H1 (cell line): ENCODE results near the gene STK11. TPM values are rescaled to one million over a fixed set of nuclear protein-coding genes. Genes with fewer than 3 reads are reported as not detected.

Experiments used
- BACH1 ChIP-seq: IDR thresholded peaks from 2 replicates; pipeline ENCODE4 v1.6.1; 2012; ENCODE audit warnings: low read length, improper control_type of control experiment
- BCL11A ChIP-seq, 2 experiments: IDR thresholded peaks; one replicate each; pipeline ENCODE4 v1.6.1; 2011; ENCODE audit warnings: low read depth in 2 of 2, low read length in 2 of 2, mild to moderate bottlenecking in 2 of 2
- CHD2 ChIP-seq: IDR thresholded peaks from 2 replicates; pipeline ENCODE4 v1.6.1; 2012; ENCODE audit warnings: low read length, improper control_type of control experiment
- CREB1 ChIP-seq: IDR thresholded peaks from 2 replicates; pipeline ENCODE4 v1.6.1; 2012; ENCODE audit warnings: inconsistent platforms
- CTCF ChIP-seq, 3 experiments: IDR thresholded peaks; 1 replicate in 2 of 3; 2 replicates in 1 of 3; pipeline versions ENCODE4 v1.5.1 to v1.6.1; 2011; ENCODE audit warnings: low read length in 3 of 3, mild to moderate bottlenecking in 3 of 3, inconsistent platforms in 2 of 3, low read depth in 1 of 3, moderate library complexity in 1 of 3; ENCODE audit not compliant: insufficient read depth in 1 of 3; ENCODE audit errors: control extremely low read depth in 1 of 3
- EGR1 ChIP-seq: IDR thresholded peaks from 2 replicates; pipeline ENCODE4 v1.6.1; 2011; ENCODE audit warnings: low read depth, low read length, borderline replicate concordance
- KDM4A ChIP-seq: IDR thresholded peaks from one replicate; pipeline ENCODE4 v1.7.1; 2012; ENCODE audit warnings: low read depth, mild to moderate bottlenecking, moderate library complexity, low read length, inconsistent platforms; ENCODE audit not compliant: severe bottlenecking
- KDM5A ChIP-seq: fragments of 200-600 bp; IDR thresholded peaks from 2 replicates; pipeline ENCODE4 v1.7.1; 2012; ENCODE audit warnings: mild to moderate bottlenecking, low read length, inconsistent platforms, mixed read lengths
- MAX ChIP-seq: IDR thresholded peaks from 2 replicates; pipeline ENCODE4 v1.6.1; 2012; ENCODE audit warnings: inconsistent platforms
- NRF1 ChIP-seq: IDR thresholded peaks from 2 replicates; pipeline ENCODE4 v1.6.1; 2011; ENCODE audit warnings: mild to moderate bottlenecking, low read depth, low read length, improper control_type of control experiment
- PHF8 ChIP-seq: fragments of 200-600 bp; sonication (generic); conservative IDR thresholded peaks from 2 replicates; pipeline ENCODE4 v1.7.1; 2012; ENCODE audit warnings: low read depth, mild to moderate bottlenecking, inconsistent platforms, low read length, moderate library complexity
- POLR2A ChIP-seq, 2 experiments: IDR thresholded peaks; 1 replicate in 1 of 2; 2 replicates in 1 of 2; pipeline ENCODE4 v1.6.1; 2011; ENCODE audit warnings: low read depth in 2 of 2, low read length in 2 of 2, mild to moderate bottlenecking in 2 of 2; ENCODE audit errors: control extremely low read depth in 1 of 2
- POLR2AphosphoS5 ChIP-seq: IDR thresholded peaks from 2 replicates; pipeline ENCODE4 v1.6.1; 2011; ENCODE audit warnings: low read depth, low read length
- SIN3A ChIP-seq, 2 experiments: IDR thresholded peaks in 1 of 2; conservative IDR thresholded peaks in 1 of 2; 2 replicates each; pipeline ENCODE4 v1.6.1; 2011 to 2012; ENCODE audit warnings: low read length in 2 of 2, improper control_type of control experiment in 1 of 2, low read depth in 1 of 2, mild to moderate bottlenecking in 1 of 2
- SIRT6 ChIP-seq: IDR thresholded peaks from one replicate; pipeline ENCODE4 v1.7.1; 2012; ENCODE audit warnings: low read length, inconsistent platforms
- SP1 ChIP-seq: IDR thresholded peaks from 2 replicates; pipeline ENCODE4 v1.6.1; 2011; ENCODE audit warnings: low read depth, low read length
- SUZ12 ChIP-seq: fragments of 200-600 bp; sonication (generic); IDR thresholded peaks from 2 replicates; pipeline ENCODE4 v1.6.1; 2012; ENCODE audit warnings: mild to moderate bottlenecking, inconsistent platforms, low read length, moderate library complexity, mixed read lengths
- TBP ChIP-seq: IDR thresholded peaks from 2 replicates; pipeline ENCODE4 v1.6.1; 2011; ENCODE audit warnings: low read depth, low read length, improper control_type of control experiment
- TCF12 ChIP-seq: IDR thresholded peaks from 2 replicates; pipeline ENCODE4 v1.6.1; 2011; ENCODE audit warnings: low read depth, mild to moderate bottlenecking, low read length
- USF2 ChIP-seq: IDR thresholded peaks from 2 replicates; pipeline ENCODE4 v1.6.1; 2011; ENCODE audit warnings: low read length, improper control_type of control experiment
- ZNF274 ChIP-seq: IDR thresholded peaks from 2 replicates; pipeline ENCODE4 v1.7.0; 2012; ENCODE audit warnings: low read length, borderline replicate concordance; ENCODE audit errors: extremely low read depth
- polyA plus RNA-seq, 7 experiments: library from polyadenylated mRNA; depleted of rRNA in 3 of 7; stranded (reverse) in 5 of 7; unstranded in 2 of 7; fragments of >200 nt in 5 of 7; fragments of 200-250 nt in 2 of 7; gene quantifications; 1 replicate in 5 of 7; 2 replicates in 1 of 7; 4 replicates in 1 of 7; pipeline versions ENCODE4 v1.2.1 to v1.2.3, GENCODE V29; 2011 to 2013; ENCODE audit warnings: missing spikeins in 2 of 7, mixed read lengths in 2 of 7
- total RNA-seq: library from RNA; stranded (reverse); fragmentation: NEBNext Ultra II Directional; extraction: Animal tissue kit (Norgen Biotek cat#: 25700); gene quantifications from 2 replicates; pipeline ENCODE4 v1.2.1, GENCODE V29; 2021

STK11 gene
- total and polyA plus RNA-seq, 2 of the 8 experiments (the other 6 are each of a cell fraction or from before 2014, with no cell fraction given) = 45.3 to 70.7 TPM

GRCh38 chr19:1275260-1275975 is 69.8 kb downstream of the STK11 start, which contains the start of gene FAM174C (continued):
- TF ChIP-seq USF2 = peak; percentile 99
- TF ChIP-seq BCL11A (IDR thresholded peaks at IDR 0.05; ENCODE audit: low read depth in 2 of 2, low read length in 2 of 2) = no peak
- peak; percentile 65; the same call in 1 of the 2 replicates for TF ChIP-seq MAX
- TF ChIP-seq KDM5A = peak; percentile 34; the same call in 1 of the 2 replicates
- TF ChIP-seq PHF8 = peak; percentile 87
- no peak for TF ChIP-seq SUZ12
- TF ChIP-seq POLR2A (IDR thresholded peaks at IDR 0.05; ENCODE audit: control extremely low read depth in 1 of 2, low read depth in 2 of 2, low read length in 2 of 2) = peak; percentile 93 to 94
- TF ChIP-seq BACH1 = no peak
- TF ChIP-seq KDM4A = peak; percentile 54
- TF ChIP-seq POLR2AphosphoS5 = peak; percentile 84
- no peak for TF ChIP-seq CTCF (IDR thresholded peaks at IDR 0.05; ENCODE audit: control extremely low read depth in 1 of 3, insufficient read depth in 1 of 3, low read depth in 1 of 3, low read length in 3 of 3)
- TF ChIP-seq CHD2 = peak; percentile 51; the same call in 1 of the 2 replicates
- TF ChIP-seq TBP = 0 out of 2 replicates have a peak, but pooled peaks have one; percentile 42
- TF ChIP-seq SIN3A (conservative IDR thresholded peaks at IDR 0.05 in 1 of 2, IDR thresholded peaks at IDR 0.05 in 1 of 2; ENCODE audit: low read depth in 1 of 2, low read length in 2 of 2) = peak in 1 of 2 experiments; percentile 73; a peak in 3 of 4 replicates
- no peak for TF ChIP-seq TCF12
- TF ChIP-seq NRF1 = no peak
- no peak for TF ChIP-seq ZNF274
- TF ChIP-seq EGR1 = no peak
- TF ChIP-seq CREB1 = peak; percentile 92
- TF ChIP-seq SIRT6 = no peak
- TF ChIP-seq SP1 = peak; percentile 44
